Dermis blood vessel endothelial cell (primary cell): Measurements from ENCODE around the gene PPIH. TPM values are rescaled to one million over a fixed set of nuclear protein-coding genes. Genes with fewer than 3 reads are reported as not detected.
"Not testable (repeated sequence)": the region's sequence is repeated elsewhere in the genome, so short reads cannot be mapped to it uniquely, and the experiment has no call there.

Source experiments
- DNase-seq: peaks from one replicate; pipeline ENCODE4 v3.0.0; 2010
- total RNA-seq: library from RNA; depleted of rRNA; stranded (reverse); fragments of >200 nt; gene quantifications from 2 replicates; pipeline ENCODE4 v1.2.3, GENCODE V29; 2014

The PPIH gene
- 22.6 and 26.8 TPM in 2 replicates for total RNA-seq

- DNase-seq = peak; percentile 94
These were observed at the start of gene PPIH for GRCh38 chr1:42657981-42658876. PPIH (plus strand) TSS chr1:42658423; CDS start chr1:42658447, 24 bp downstream.

GRCh38 chr1:42613803-42614131 lies 44.5 kb upstream of the PPIH start:
- no peak for DNase-seq

- DNase-seq = no peak
These were observed 39.4 kb upstream of the PPIH start for GRCh38 chr1:42618866-42619265.

GRCh38 chr1:42620307-42620706 lies 37.9 kb upstream of the PPIH start:
- DNase-seq = no peak

- not testable (repeated sequence) for DNase-seq
These were observed 37.0 kb upstream of the PPIH start for GRCh38 chr1:42621180-42621579.

GRCh38 chr1:42627205-42627604 lies 31.0 kb upstream of the PPIH start:
- DNase-seq = not testable (repeated sequence)

GRCh38 chr1:42639116-42639515 lies 19.1 kb upstream of the PPIH start:
- no peak for DNase-seq

GRCh38 chr1:42646056-42646455 lies 12.2 kb upstream of the PPIH start:
- peak; percentile 70 for DNase-seq

- no peak for DNase-seq
These were observed 1.0 kb upstream of the PPIH start for GRCh38 chr1:42657201-42657600.

- DNase-seq = peak; percentile 32
These were observed 684 bp downstream of the PPIH start for GRCh38 chr1:42658877-42659337.

- DNase-seq = no peak
These were observed 2.8 kb downstream of the PPIH start for GRCh38 chr1:42660907-42661500.

GRCh38 chr1:42669936-42670335 lies 11.7 kb downstream of the PPIH start:
- no peak for DNase-seq

GRCh38 chr1:42670425-42670824 lies 12.2 kb downstream of the PPIH start:
- no peak for DNase-seq

- peak; percentile 71 for DNase-seq
These were observed 16.0 kb downstream of the PPIH start for GRCh38 chr1:42674214-42674613.

- peak; percentile 27 for DNase-seq
These were observed 16.5 kb downstream of the PPIH start for GRCh38 chr1:42674682-42675081.

GRCh38 chr1:42675467-42675866 lies 17.2 kb downstream of the PPIH start:
- no peak for DNase-seq

GRCh38 chr1:42676534-42677087 lies 18.4 kb downstream of the PPIH start:
- DNase-seq = no peak

- DNase-seq = no peak
These were observed 21.3 kb downstream of the PPIH start for GRCh38 chr1:42679364-42679983.

- DNase-seq = no peak
These were observed 21.8 kb downstream of the PPIH start for GRCh38 chr1:42680055-42680454.

GRCh38 chr1:42680921-42681683 lies 22.9 kb downstream of the PPIH start:
- peak; percentile 45 for DNase-seq

- DNase-seq = peak; percentile 99
These were observed 23.7 kb downstream of the PPIH start, which contains the start of gene YBX1 for GRCh38 chr1:42681741-42682483. YBX1 (plus strand) TSS chr1:42682418; CDS start chr1:42682566, 148 bp downstream.

- not testable (repeated sequence) for DNase-seq
These were observed 24.2 kb downstream of the PPIH start for GRCh38 chr1:42682484-42682738.
